ENCODE measurements around the gene HTR3C. TPM values are rescaled to one million over a fixed set of nuclear protein-coding genes. Genes with fewer than 3 reads are reported as not detected.
"Not testable (repeated sequence)": the region's sequence is repeated elsewhere in the genome, so short reads cannot be mapped to it uniquely, and the experiment has no call there.

HTR3C gene
- polyA plus RNA-seq, 4 donors = 0.10 to 0.81 TPM; not detected in 2

- 43 to 62% (median 53%) methylated on average over 5 of the region's 5 CpGs for WGBS, 3 donors
- not testable (repeated sequence) for H3K4me3 ChIP-seq (ENCODE audit: low read depth in 1 of 3, low read length in 3 of 3); FAIRE-seq; H3K9me3 ChIP-seq (ENCODE audit: control insufficient read depth in 2 of 2, insufficient read depth in 1 of 2, low read depth in 1 of 2, low read length in 1 of 2); DNase-seq; H3K36me3 ChIP-seq (ENCODE audit: control insufficient read depth in 3 of 3, insufficient read depth in 2 of 3, low read depth in 1 of 3, low read length in 3 of 3); H3K27ac ChIP-seq (ENCODE audit: low read depth in 1 of 3, low read length in 2 of 3); H3K4me1 ChIP-seq (ENCODE audit: control insufficient read depth in 3 of 3, insufficient read depth in 2 of 3, low read depth in 1 of 3, low read length in 2 of 3); H3K27me3 ChIP-seq (ENCODE audit: control insufficient read depth in 3 of 3, insufficient read depth in 3 of 3, low read length in 3 of 3)
Measured at GRCh38 chr3:184025256-184025655, 27.6 kb upstream of the HTR3C start.

- not testable (repeated sequence) for DNase-seq; H3K27me3 ChIP-seq (ENCODE audit: control insufficient read depth in 3 of 3, insufficient read depth in 3 of 3, low read length in 3 of 3); H3K4me3 ChIP-seq (ENCODE audit: low read depth in 1 of 3, low read length in 3 of 3); H3K9me3 ChIP-seq (ENCODE audit: control insufficient read depth in 2 of 2, insufficient read depth in 1 of 2, low read depth in 1 of 2, low read length in 1 of 2); H3K36me3 ChIP-seq (ENCODE audit: control insufficient read depth in 3 of 3, insufficient read depth in 2 of 3, low read depth in 1 of 3, low read length in 3 of 3); H3K27ac ChIP-seq (ENCODE audit: low read depth in 1 of 3, low read length in 2 of 3); H3K4me1 ChIP-seq (ENCODE audit: control insufficient read depth in 3 of 3, insufficient read depth in 2 of 3, low read depth in 1 of 3, low read length in 2 of 3); FAIRE-seq
- WGBS, 3 donors = 67 to 93% (median 79%) methylated on average over 1 of the region's 1 CpG
Measured at GRCh38 chr3:184028275-184028890, 24.5 kb upstream of the HTR3C start.

- Histone ChIP-seq H3K4me1 (ENCODE audit: control insufficient read depth in 3 of 3, insufficient read depth in 2 of 3, low read depth in 1 of 3, low read length in 2 of 3) (no peaks in the 10 kb centered on the region), H3K36me3 (ENCODE audit: control insufficient read depth in 3 of 3, insufficient read depth in 2 of 3, low read depth in 1 of 3, low read length in 3 of 3) (no peaks in the 10 kb centered on the region), H3K27me3 (ENCODE audit: control insufficient read depth in 3 of 3, insufficient read depth in 3 of 3, low read length in 3 of 3) (no peaks in the 10 kb centered on the region), H3K27ac (ENCODE audit: low read depth in 1 of 3, low read length in 2 of 3) (no peak overlapping the region), H3K9me3 (ENCODE audit: control insufficient read depth in 2 of 2, insufficient read depth in 1 of 2, low read depth in 1 of 2, low read length in 1 of 2) (no peaks in the 10 kb centered on the region), H3K4me3 (ENCODE audit: low read depth in 1 of 3, low read length in 3 of 3) (no peak overlapping the region)
- DNase-seq = no peak
- WGBS, 3 donors = 77 to 88% (median 77%) methylated on average over 2 of the region's 2 CpGs
- FAIRE-seq = no peak
Measured at GRCh38 chr3:184029443-184029842, 23.4 kb upstream of the HTR3C start.

GRCh38 chr3:184030536-184030935, 22.3 kb upstream of the HTR3C start:
- H3K4me1 ChIP-seq (ENCODE audit: control insufficient read depth in 3 of 3, insufficient read depth in 2 of 3, low read depth in 1 of 3, low read length in 2 of 3) = no peaks in the 10 kb centered on the region
- FAIRE-seq = no peak
- no peak overlapping the region for H3K4me3 ChIP-seq (ENCODE audit: low read depth in 1 of 3, low read length in 3 of 3)
- DNase-seq = no peak
- H3K36me3 ChIP-seq (ENCODE audit: control insufficient read depth in 3 of 3, insufficient read depth in 2 of 3, low read depth in 1 of 3, low read length in 3 of 3) = no peaks in the 10 kb centered on the region
- no peak overlapping the region for H3K27ac ChIP-seq (ENCODE audit: low read depth in 1 of 3, low read length in 2 of 3)
- 79 to 85% (median 79%) methylated on average over 3 of the region's 3 CpGs for WGBS, 3 donors
- no peaks in the 10 kb centered on the region for H3K27me3 ChIP-seq (ENCODE audit: control insufficient read depth in 3 of 3, insufficient read depth in 3 of 3, low read length in 3 of 3)
- H3K9me3 ChIP-seq (ENCODE audit: control insufficient read depth in 2 of 2, insufficient read depth in 1 of 2, low read depth in 1 of 2, low read length in 1 of 2) = no peaks in the 10 kb centered on the region

GRCh38 chr3:184031187-184031792, 21.6 kb upstream of the HTR3C start, which contains the start of gene HTR3D:
TSS of gene HTR3D (plus strand) at chr3:184031742. CDS start at chr3:184031742, 0 bp downstream.
- H3K4me3 ChIP-seq (ENCODE audit: low read depth in 1 of 3, low read length in 3 of 3) = no peak within 1 kb of the TSS
- H3K4me1 ChIP-seq (ENCODE audit: control insufficient read depth in 3 of 3, insufficient read depth in 2 of 3, low read depth in 1 of 3, low read length in 2 of 3) = no peaks in the 10 kb centered on the region
- no peaks in the 10 kb centered on the region for H3K27me3 ChIP-seq (ENCODE audit: control insufficient read depth in 3 of 3, insufficient read depth in 3 of 3, low read length in 3 of 3)
- H3K36me3 ChIP-seq (ENCODE audit: control insufficient read depth in 3 of 3, insufficient read depth in 2 of 3, low read depth in 1 of 3, low read length in 3 of 3) = no peaks in the 10 kb centered on the region
- H3K27ac ChIP-seq (ENCODE audit: low read depth in 1 of 3, low read length in 2 of 3) = no peak within 1 kb of the TSS
- H3K9me3 ChIP-seq (ENCODE audit: control insufficient read depth in 2 of 2, insufficient read depth in 1 of 2, low read depth in 1 of 2, low read length in 1 of 2) = no peaks in the 10 kb centered on the region
- FAIRE-seq (no peak), DNase-seq (no peak)
- 63 to 70% (median 67%) methylated on average over 4 of the region's 4 CpGs for WGBS, 3 donors

- no peaks in the 10 kb centered on the region for H3K36me3 ChIP-seq (ENCODE audit: control insufficient read depth in 3 of 3, insufficient read depth in 2 of 3, low read depth in 1 of 3, low read length in 3 of 3)
- no peaks in the 10 kb centered on the region for H3K27me3 ChIP-seq (ENCODE audit: control insufficient read depth in 3 of 3, insufficient read depth in 3 of 3, low read length in 3 of 3)
- no peak overlapping the region for H3K27ac ChIP-seq (ENCODE audit: low read depth in 1 of 3, low read length in 2 of 3)
- WGBS, 3 donors = 59 to 74% (median 68%) methylated on average over 7 of the region's 7 CpGs
- H3K4me1 ChIP-seq (ENCODE audit: control insufficient read depth in 3 of 3, insufficient read depth in 2 of 3, low read depth in 1 of 3, low read length in 2 of 3) = no peaks in the 10 kb centered on the region
- FAIRE-seq (no peak), DNase-seq (no peak)
- no peaks in the 10 kb centered on the region for H3K9me3 ChIP-seq (ENCODE audit: control insufficient read depth in 2 of 2, insufficient read depth in 1 of 2, low read depth in 1 of 2, low read length in 1 of 2)
- no peak overlapping the region for H3K4me3 ChIP-seq (ENCODE audit: low read depth in 1 of 3, low read length in 3 of 3)
Measured at GRCh38 chr3:184037816-184038215, 15.0 kb upstream of the HTR3C start.

- H3K4me1 ChIP-seq (ENCODE audit: control insufficient read depth in 3 of 3, insufficient read depth in 2 of 3, low read depth in 1 of 3, low read length in 2 of 3); H3K27ac ChIP-seq (ENCODE audit: low read depth in 1 of 3, low read length in 2 of 3); H3K4me3 ChIP-seq (ENCODE audit: low read depth in 1 of 3, low read length in 3 of 3); FAIRE-seq; H3K36me3 ChIP-seq (ENCODE audit: control insufficient read depth in 3 of 3, insufficient read depth in 2 of 3, low read depth in 1 of 3, low read length in 3 of 3); H3K9me3 ChIP-seq (ENCODE audit: control insufficient read depth in 2 of 2, insufficient read depth in 1 of 2, low read depth in 1 of 2, low read length in 1 of 2); DNase-seq; H3K27me3 ChIP-seq (ENCODE audit: control insufficient read depth in 3 of 3, insufficient read depth in 3 of 3, low read length in 3 of 3): not testable (repeated sequence)
- WGBS, 3 donors = 73 to 84% (median 83%) methylated on average over 8 to 9 of the region's 9 CpGs
Measured at GRCh38 chr3:184038307-184038706, 14.5 kb upstream of the HTR3C start.

GRCh38 chr3:184039414-184039813, 13.4 kb upstream of the HTR3C start:
- FAIRE-seq = no peak
- H3K27me3 ChIP-seq (ENCODE audit: control insufficient read depth in 3 of 3, insufficient read depth in 3 of 3, low read length in 3 of 3) = no peaks in the 10 kb centered on the region
- WGBS, 3 donors = 55 to 66% (median 57%) methylated on average over 5 of the region's 5 CpGs
- no peak overlapping the region for H3K27ac ChIP-seq (ENCODE audit: low read depth in 1 of 3, low read length in 2 of 3)
- no peaks in the 10 kb centered on the region for H3K9me3 ChIP-seq (ENCODE audit: control insufficient read depth in 2 of 2, insufficient read depth in 1 of 2, low read depth in 1 of 2, low read length in 1 of 2)
- no peaks in the 10 kb centered on the region for H3K36me3 ChIP-seq (ENCODE audit: control insufficient read depth in 3 of 3, insufficient read depth in 2 of 3, low read depth in 1 of 3, low read length in 3 of 3)
- no peaks in the 10 kb centered on the region for H3K4me1 ChIP-seq (ENCODE audit: control insufficient read depth in 3 of 3, insufficient read depth in 2 of 3, low read depth in 1 of 3, low read length in 2 of 3)
- H3K4me3 ChIP-seq (ENCODE audit: low read depth in 1 of 3, low read length in 3 of 3) = no peak overlapping the region
- no peak for DNase-seq

- H3K4me3 ChIP-seq (ENCODE audit: low read depth in 1 of 3, low read length in 3 of 3) = no peak overlapping the region
- no peaks in the 10 kb centered on the region for H3K27me3 ChIP-seq (ENCODE audit: control insufficient read depth in 3 of 3, insufficient read depth in 3 of 3, low read length in 3 of 3)
- H3K27ac ChIP-seq (ENCODE audit: low read depth in 1 of 3, low read length in 2 of 3) = no peak overlapping the region
- no peaks in the 10 kb centered on the region for H3K4me1 ChIP-seq (ENCODE audit: control insufficient read depth in 3 of 3, insufficient read depth in 2 of 3, low read depth in 1 of 3, low read length in 2 of 3)
- WGBS, 3 donors = 55 to 65% (median 64%) methylated on average over 3 of the region's 3 CpGs
- DNase-seq (no peak), FAIRE-seq (no peak)
- no peaks in the 10 kb centered on the region for H3K9me3 ChIP-seq (ENCODE audit: control insufficient read depth in 2 of 2, insufficient read depth in 1 of 2, low read depth in 1 of 2, low read length in 1 of 2)
- no peaks in the 10 kb centered on the region for H3K36me3 ChIP-seq (ENCODE audit: control insufficient read depth in 3 of 3, insufficient read depth in 2 of 3, low read depth in 1 of 3, low read length in 3 of 3)
Measured at GRCh38 chr3:184040010-184040409, 12.8 kb upstream of the HTR3C start.
